ENCODE results near the gene TMSB10.
A peak's percentile ranks its signal among the peaks of the same experiment; 100 is the strongest.
"Not testable (repeated sequence)": the region's sequence is repeated elsewhere in the genome, so short reads cannot be mapped to it uniquely, and the experiment has no call there.

TMSB10 gene

DNA sequence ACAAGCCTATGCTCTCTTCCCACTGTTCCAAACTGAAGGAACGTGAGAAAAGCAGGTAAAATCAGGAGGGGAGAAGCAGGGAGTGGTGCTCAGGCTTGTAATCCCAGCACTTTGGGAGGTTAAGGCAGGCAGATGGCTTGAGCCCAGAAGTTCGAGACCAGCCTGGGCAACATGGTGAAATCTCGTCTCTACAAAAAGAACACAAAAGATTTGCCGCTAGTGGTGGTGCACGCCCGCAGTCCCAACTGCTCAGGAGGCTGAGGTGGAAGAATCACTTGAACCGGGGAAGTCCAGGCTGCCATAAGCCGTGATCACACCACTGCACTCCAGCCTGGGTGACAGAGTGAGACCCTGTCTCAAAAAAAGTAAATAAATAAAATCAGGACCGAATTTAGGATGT is 1.3 kb upstream of the TMSB10 start:
- DNase-seq (ENCODE audit: low read depth in 2 of 2), result no peak

DNA sequence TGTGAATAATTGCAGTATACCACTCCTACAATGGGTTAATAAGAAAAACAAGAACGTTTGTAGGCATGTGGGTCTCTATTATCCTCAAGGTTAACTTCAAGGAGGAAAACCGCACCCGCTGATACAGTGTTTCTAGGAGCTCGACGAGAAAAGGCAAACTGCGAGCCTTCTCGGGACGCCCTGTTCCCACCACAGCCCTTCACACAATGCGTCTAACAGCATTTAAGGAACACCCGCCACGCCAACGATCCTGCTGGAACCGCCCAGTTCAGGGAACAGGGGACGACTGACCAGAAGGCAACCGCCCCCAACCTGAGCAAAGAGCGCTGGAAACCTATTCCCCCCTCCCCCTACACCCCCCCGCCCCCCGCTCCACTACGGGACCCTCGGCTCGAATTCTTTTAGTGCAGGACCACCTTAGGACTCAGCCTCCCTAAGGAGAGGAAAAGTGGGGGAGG is 710 bp upstream of the TMSB10 start:
- peak in 1 of 2 donors; percentile 22 for DNase-seq (ENCODE audit: low read depth in 2 of 2)

DNA sequence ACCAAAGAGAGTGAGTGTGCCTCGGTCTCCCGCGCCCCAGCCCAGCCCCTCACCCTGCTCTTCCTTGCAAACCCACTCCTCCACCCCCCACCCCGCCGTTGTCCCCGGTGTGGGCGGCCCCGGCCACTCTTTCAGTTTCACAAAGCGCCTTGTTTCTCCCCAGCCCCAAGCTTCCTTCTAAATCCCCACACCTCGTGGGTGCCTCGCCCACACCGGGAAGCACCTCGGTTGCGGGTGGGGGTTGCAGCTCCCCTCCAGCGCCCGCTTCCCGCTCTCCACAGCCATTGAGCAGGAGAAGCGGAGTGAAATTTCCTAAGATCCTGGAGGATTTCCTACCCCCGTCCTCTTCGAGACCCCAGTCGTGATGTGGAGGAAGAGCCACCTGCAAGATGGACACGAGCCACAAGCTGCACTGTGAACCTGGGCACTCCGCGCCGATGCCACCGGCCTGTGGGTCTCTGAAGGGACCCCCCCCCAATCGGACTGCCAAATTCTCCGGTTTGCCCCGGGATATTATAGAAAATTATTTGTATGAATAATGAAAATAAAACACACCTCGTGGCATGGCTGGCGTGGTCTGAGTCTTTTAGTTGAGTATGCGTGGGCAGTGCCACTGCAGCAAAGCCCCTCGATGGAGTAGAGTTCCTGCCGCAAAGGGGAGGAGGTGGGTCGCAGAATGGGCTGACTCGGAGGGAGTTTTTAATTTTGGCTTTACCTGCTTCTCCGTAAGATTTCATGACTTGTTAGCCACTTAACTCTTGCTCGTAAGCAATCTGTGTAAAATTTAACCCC is 848 bp downstream of the TMSB10 start:
- peak in 1 of 2 donors; percentile 65 for DNase-seq (ENCODE audit: low read depth in 2 of 2)

DNA sequence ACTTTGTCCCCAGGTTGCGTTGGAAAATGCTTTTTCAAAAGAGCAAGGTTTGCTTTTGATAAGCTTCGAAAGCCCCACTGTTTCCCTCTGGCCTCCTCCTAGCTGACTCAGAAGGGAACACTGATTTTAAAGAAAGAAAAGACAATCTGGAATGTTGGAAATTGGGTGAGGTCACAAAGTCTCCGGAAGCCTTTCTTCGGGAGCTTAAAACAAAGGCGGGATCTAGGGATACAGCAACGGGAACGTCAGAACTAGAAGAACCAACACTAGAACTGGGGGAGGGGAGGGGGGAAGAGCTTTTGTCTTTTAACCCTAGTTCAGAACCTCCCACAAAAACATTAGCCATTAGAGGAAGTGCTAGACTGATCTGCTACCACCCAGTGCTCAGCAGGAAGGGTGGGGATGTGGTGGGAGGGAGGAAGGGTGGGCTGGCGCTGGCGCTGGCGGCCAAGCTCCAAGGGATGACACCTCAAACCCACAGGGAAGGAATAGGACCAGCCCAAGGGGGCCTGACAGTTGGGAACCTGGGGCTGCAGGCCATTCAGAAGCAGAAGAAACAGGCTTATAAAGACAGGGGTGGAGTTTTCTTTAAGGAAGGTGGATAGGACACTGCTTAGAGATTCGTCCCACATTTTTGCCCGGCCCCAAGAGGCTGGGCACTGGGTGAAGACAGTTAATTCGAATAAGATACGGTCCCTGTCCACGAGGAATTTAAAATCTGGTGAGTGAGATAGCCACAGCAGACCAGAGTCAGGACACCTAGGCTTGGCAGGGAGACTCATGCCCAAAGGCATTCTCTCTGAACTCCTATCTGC is 1.7 kb downstream of the TMSB10 start:
- peak in 1 of 2 donors; percentile 32 for DNase-seq (ENCODE audit: low read depth in 2 of 2)

DNA sequence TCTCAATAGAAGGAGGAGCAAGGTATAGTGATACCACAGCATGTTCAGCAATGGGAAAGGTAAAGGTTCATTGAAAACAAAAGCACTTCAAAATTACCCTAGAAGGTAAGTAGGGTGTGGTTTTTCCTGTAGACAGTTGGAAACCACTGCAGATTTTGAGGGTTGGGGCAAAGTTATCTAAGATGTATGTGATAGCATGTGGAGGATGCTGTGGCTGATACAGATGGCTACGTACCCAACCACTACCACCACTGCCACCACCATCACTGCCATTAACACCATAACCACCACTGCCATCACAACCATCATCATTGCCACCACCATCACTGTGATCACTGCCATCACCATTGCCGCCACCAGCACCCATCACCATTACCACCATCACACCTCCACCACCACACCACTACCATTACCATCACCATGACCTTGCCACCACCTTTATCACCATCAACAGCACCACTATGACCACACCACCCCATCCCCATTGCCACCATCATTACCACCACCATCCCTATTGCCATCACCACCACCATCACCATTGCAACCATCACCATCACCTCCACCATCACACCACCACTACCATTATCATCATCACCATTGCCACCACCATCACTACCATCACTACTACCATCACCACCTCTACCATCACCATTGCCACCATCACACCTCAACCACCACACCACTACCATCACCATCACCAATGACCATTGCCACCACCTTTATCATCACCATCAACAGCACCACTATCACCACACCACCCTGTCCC is 3.7 kb downstream of the TMSB10 start:
- DNase-seq (ENCODE audit: low read depth in 2 of 2), result no peak

DNA sequence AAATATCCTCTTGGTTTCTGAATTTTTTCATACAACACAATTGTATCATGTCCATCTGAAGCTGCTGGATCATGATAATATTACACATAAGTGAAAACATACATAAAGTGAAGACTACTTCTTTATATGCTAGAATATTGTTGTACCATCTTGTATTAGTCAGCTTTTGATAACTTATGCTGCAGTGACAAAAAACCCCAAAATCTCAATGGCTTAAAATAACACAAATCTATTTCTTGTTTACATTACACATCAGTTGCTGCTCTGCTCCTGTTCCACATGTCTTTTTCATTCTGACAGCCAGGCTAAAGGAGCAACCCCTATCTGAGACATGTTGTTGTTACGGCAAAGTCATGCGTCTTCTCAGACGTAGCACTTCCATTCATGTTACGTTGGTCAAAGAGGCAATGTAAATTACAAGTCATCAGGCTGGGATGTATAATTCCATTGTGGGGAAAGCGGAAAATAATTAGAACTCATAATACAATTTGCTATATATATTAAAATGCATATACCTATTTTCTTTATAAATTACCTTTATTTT is 5.8 kb downstream of the TMSB10 start:
- no peak for DNase-seq (ENCODE audit: low read depth in 2 of 2)

DNA sequence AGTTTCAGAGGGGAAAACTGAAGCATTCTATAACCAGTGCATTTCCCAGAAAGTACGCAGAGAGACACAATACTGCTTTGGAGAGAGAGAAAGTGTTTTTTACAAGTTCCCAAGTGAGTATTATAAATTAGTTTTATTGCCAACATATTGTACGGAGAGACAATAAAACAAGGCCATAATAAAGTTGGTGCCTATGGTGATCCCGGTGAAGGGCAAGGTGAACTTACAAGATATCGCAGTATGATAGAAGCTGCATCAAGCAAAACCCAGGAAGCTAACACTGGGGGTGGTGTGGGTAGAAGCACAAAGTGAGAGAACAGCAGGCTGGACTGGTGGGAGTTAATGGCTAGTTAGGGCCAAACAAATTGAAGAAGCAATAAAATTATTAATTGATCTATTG is 7.5 kb downstream of the TMSB10 start:
- DNase-seq (ENCODE audit: low read depth in 2 of 2), result no peak

DNA sequence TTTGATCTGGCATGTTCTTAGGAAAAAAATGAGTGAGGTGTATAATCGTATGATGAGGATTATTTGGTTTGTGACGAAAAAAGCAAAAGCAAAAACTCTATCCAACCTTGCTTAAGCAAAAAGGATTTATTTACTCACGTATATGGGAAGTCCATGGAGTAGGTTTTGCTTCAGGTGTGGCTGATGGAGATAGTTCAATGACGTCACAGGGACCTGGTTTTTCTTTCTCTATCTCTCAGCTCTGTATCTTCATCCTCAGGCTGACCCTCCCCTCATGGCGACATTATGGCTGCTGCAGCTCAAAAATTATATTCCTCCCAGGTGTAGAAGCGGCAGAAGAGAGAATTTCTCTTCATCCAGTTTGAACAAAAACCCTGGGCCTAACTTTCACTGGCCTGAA is 8.9 kb downstream of the TMSB10 start:
- no peak for DNase-seq (ENCODE audit: low read depth in 2 of 2)

DNA sequence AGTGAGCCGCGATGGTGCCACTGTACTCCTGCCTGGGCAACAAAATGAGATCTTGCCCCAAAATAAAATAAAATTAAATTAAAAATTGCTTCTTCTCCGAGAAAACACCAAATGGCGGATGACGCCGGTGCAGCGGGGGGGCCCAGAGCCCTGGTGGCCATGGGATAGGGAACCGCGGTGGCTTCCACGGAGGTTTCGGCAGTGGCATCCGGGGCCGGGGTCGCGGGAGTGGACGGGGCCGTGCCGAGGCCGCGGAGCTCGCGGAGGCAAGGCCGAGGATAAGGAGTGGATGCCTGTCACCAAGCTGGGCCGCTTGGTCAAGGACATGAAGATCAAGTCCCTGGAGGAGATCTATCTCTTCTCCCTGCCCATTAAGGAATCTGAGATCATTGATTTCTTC is 10.2 kb downstream of the TMSB10 start:
- DNase-seq (ENCODE audit: low read depth in 2 of 2), result not testable (repeated sequence)

DNA sequence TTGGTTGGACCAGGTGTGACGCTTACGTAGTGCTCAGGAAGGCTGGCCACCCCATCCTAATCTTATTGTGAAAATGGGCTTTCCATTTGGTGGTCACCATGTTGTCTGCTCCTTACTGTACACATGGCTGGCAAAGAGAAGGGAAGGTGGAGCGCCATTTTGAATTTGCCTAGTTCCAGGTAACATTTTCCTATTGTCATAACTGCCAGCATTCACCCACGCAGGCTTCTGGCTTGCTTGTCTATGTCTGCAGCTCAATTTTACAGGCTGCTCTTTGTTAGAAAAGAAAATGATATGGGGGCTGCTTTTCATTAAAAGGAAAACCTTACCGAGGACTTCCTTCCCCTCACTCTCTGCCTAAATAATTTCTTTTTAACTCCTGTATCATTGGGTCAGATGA is 12.4 kb downstream of the TMSB10 start:
- DNase-seq (ENCODE audit: low read depth in 2 of 2), result not testable (repeated sequence)

DNA sequence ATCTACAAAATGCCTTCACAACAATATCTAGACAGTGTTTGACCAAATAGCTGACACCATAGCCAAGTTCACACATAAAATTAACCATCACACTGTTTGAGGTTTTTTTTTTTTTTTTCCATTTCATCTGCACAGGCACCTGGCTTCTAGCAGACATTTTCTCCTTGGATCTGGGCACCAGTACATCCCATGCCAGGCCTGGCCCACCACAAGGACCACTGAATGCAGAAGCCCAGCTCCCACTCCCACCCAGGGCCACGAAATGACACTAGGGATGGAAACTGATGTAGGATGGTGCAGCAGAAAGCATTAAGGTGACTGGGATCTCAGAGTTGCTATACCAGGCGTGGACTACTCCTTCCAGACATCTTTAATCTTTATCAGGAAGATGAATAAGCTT is 13.0 kb downstream of the TMSB10 start:
- no peak for DNase-seq (ENCODE audit: low read depth in 2 of 2)

DNA sequence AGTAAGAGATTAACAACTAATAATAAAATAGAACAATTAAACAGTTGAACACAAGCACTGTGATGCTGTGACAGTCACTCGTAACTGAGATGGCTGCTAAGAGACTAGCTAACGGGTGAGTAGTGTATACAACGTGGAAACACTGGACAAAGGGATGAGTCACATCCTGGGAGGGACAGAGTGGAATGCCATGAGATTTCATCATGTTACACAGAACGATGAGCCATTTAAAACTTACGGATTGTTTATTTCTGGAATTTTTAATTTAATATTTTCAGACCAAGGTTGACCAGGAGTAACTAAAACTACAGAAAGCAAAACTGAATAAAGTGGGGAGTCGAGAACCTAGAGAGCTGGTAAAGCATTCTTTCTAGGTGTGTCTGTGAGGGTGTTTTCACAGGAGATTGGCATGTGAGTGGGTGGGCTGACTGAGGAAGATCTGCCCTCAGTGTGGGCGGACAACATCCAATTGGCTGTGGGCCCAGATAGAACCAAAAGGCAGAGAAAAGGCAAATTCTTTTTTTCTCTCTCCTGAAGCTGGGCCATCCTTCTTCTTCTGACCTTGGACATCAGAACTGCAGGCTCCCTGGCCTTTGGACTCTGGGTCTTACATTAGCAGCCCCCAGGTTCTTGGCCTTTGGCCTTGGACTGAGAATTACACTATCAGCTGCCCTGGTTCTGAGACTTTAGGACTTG is 14.6 kb downstream of the TMSB10 start:
- peak; percentile 49 to 51 for DNase-seq (ENCODE audit: low read depth in 2 of 2)

DNA sequence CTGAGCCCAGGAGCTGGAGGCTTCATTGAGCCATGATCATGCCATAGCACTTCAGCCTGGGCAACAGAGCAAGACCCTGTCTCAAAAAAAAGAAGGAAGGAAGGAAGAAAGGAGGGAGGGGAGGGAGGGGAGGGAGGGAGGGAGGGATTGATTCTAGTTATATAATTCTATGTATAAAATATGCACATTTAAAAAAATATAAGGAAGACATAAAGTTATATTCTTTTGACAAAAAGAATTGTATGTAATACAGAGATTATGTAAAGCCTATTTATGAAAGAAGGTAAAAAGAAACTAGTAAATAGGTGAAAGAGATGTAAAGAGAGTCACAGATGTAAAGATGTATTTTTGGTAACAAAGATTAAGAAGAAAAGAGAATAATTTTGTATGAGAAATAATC is 17.6 kb downstream of the TMSB10 start:
- no peak for DNase-seq (ENCODE audit: low read depth in 2 of 2)

DNA sequence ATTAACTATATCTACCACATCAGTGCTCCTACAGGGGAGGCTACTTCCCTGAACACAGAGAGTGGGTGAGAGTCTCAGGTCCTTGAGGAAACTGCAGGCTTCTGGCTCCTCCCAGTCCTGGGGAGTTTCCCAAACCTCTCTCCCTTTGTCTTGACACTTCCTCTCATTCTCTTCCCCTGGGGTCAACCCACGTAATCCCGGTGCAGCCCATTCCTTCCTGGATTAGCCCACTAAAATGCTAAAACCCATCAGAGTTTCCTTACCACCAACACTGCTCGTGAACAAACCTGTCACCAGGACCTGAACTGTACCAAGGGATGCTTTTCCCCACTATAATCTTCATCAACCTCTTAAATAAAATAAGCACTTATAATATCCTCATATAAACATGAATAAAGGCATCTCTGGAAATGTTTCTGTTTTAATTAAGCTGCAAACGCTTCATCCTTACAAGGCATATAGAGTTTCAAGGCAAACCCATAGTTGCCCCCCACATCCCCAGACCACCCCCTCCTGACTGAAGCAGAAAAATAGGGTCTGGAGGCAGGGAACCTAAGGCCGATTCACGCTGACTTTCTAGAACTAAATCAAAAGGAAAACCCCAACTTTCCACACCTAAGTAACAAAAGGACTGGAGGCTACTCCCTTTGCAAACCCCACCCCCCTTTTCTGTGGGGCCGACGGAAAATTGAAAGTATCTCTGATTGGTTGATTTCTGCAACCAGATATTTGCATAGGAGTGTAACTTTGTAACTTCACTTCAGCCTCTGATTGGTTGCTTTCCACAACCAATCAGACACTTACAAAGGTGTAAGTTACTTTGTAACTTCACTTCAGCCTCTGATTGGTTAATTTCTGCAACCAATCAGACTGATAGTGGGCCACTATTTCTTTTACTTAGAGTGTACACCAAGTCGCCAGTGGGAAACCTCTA is 19.0 kb downstream of the TMSB10 start:
- no peak for DNase-seq (ENCODE audit: low read depth in 2 of 2)

DNA sequence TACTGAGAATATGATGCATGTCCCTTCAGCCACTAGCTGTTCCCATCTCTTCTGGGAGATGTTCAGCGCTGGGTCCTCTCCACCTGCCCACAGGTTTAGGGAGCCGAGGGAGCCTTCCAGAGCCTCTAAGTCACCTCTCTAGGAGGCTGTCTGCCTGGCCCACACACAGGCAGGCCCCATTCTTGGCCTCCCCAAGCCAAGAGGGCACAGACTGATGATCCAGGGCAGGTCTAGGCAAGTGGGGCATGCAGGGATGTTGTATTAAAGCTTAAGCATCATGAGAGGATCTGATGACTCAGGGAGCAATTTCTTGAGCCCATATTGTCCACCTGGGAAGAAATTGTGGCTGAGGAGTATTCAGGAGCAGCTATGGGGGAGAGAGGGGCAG is 19.9 kb downstream of the TMSB10 start:
- no peak for DNase-seq (ENCODE audit: low read depth in 2 of 2)

DNA sequence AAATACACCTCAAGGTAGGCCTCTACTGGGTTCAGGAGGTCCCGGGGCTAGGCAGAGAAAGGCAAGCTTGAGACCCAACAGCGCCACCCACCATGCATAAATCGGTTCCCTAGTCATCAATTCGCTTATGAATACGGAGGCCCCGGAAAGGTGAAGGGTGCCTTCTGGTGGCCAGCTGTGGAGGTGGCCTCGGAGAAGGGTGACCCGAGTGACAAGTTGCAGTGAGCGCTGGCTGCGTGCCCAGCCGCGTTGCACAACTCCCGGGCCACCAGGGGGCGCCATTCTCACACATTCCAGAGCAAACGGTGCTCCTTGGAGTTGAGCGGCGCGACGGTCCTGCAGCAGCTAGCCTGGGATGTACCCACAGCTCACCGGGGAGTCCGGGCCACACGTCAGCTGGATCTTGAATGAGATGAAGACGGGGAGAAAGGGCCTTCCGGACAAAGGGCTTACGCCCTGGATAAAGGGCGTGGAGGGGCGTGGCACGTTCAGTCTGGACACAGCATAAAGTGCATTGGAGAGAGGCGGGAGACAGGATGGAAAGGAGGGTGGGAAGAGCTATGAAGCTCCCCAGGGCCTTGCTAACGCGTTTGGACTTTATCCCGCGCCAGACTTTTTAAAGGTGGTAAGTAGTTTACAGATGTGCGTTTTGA is 20.4 kb downstream of the TMSB10 start:
- DNase-seq (ENCODE audit: low read depth in 2 of 2), result peak; percentile 92 to 96

DNA sequence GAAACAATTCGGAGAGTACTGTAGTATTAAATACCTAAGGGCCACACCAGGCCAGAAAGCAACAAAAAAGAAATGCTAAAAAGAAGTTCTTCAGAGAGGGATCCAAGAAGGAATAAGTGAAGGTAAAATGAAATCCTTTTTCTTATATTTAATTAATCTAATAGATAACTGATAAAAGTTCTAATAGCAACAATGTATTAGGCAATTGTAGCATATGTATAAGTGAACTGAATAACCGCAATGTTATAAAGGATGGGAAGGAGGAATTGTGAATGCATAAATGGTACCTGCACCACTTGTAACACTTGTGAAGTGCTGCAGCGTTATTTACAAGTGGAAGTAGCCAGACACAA is 21.8 kb downstream of the TMSB10 start:
- DNase-seq (ENCODE audit: low read depth in 2 of 2), result no peak

DNA sequence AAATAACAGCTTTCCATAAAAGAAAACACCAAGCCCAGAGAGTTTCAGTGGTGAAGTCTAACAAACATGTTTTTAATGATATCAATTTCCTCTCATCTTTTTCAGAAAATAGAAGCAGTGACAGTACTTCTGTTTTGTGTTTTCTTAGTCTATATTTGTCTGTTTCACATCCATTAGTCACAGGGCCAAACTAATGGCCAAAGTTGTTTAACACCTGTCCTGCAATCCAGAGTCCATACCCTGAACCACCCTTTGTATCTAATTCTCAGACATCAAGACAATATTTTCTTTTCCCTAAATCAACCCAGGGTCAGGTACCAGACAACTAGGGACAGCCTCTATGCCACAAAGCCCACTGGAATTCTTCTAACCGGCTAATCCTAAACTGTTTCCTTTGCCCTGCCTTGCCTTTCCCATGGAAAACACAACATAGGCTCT is 25.9 kb downstream of the TMSB10 start:
- DNase-seq (ENCODE audit: low read depth in 2 of 2), result no peak

DNA sequence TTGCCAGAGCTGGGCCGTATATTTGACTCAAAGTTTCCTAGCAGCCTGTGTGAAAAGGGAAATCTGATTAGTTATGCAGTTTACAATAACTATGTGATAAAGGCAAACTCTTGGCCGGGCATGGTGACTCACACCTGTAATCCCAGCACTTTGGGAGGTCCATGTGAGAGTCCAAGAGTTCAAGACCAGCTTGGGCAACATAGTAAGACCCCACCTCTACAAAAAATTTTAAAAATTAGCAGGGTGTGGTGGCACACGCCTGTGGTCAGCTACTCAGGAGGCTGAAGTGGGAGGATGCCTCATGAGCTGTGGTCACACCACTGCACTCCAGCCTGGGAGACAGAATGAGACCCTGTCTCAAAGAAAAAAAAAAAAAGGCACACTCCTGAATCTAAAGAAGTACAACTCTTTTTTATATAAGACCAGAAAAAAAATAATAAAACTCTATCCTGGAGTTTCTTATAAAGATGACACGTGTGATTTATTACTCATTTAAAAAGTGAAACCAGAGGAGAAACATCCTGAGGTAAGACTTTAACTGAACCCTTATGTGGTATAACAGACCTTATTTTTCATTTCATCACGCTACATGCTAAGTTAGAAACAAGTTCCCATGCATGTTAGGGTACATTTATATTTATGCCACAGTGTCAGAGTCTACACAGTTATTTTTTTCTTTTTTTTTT is 32.9 kb downstream of the TMSB10 start:
- DNase-seq (ENCODE audit: low read depth in 2 of 2), result peak; percentile 48 to 56

All from stimulated activated CD8-positive, alpha-beta memory T cell treated with anti-CD3 and anti-CD28 coated beads, Interleukin-7, amount 100 ng/mL, for 4 hours (primary cell).